ENCODE data around the gene ART3. TPM values are rescaled to one million over a fixed set of nuclear protein-coding genes. Genes with fewer than 3 reads are reported as not detected.

ART3 gene
- total RNA-seq, 1 experiment from 2014 or later: not detected

DNA sequence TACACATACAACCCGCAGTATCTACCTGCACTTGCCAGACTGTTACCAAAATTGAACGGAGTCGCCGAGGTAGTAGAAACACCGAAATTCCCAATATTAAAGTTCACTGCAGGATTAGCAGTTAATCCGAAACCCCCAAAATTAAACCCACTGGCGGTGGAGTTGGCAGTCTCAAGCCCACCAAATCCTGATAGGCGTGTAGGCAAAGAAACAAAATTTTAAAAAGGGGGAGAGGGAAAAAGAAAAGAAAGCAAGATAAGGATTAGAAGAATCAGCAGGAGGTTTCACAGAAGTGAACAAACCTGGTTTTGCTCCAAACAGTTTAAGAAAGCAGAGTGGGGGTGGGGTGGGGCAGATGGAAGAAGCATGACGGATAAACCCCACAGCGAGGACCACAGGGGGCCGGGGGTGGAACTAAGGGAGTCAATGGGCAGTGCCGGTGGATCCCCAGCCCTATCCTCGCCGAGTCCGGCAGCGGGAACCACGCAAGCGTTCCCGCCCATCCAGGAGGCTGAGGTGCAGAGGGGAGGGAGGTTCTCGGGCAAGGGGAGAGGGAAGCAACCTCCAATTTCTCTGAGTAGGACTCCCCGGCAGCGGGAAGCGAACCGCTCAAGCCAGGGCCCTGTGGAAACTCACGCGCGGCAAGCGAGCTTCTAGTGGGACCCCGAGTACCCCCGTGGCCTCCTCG is 73.1 kb downstream of the ART3 start:
- H3K36me3 ChIP-seq (ENCODE audit: control insufficient read depth, insufficient read depth, low read length): peaks cover 12% of the 10 kb centered on the region
- ChIA-PET POLR2A (no interaction called here), CTCF (no interaction called here)
- peaks cover 3% of the 10 kb centered on the region; the same call in 1 of the 2 replicates for H3K4me1 ChIP-seq (ENCODE audit: control insufficient read depth, insufficient read depth, low read length)
- DNase-seq (ENCODE audit: low read depth, low spot score) (peak; percentile 1), ATAC-seq (peak; percentile 95)
- no peaks in the 10 kb centered on the region for H3K27me3 ChIP-seq (ENCODE audit: control insufficient read depth, insufficient read depth, low read length)
- TF ChIP-seq, protein P1, sequence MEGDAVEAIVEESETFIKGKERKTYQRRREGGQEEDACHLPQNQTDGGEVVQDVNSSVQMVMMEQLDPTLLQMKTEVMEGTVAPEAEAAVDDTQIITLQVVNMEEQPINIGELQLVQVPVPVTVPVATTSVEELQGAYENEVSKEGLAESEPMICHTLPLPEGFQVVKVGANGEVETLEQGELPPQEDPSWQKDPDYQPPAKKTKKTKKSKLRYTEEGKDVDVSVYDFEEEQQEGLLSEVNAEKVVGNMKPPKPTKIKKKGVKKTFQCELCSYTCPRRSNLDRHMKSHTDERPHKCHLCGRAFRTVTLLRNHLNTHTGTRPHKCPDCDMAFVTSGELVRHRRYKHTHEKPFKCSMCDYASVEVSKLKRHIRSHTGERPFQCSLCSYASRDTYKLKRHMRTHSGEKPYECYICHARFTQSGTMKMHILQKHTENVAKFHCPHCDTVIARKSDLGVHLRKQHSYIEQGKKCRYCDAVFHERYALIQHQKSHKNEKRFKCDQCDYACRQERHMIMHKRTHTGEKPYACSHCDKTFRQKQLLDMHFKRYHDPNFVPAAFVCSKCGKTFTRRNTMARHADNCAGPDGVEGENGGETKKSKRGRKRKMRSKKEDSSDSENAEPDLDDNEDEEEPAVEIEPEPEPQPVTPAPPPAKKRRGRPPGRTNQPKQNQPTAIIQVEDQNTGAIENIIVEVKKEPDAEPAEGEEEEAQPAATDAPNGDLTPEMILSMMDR (IDR thresholded peaks at IDR 0.05): no peak
- no peak for TF ChIP-seq TCF7L2 (IDR thresholded peaks at IDR 0.05; ENCODE audit: low read depth, low read length)
- TF ChIP-seq, protein P2, sequence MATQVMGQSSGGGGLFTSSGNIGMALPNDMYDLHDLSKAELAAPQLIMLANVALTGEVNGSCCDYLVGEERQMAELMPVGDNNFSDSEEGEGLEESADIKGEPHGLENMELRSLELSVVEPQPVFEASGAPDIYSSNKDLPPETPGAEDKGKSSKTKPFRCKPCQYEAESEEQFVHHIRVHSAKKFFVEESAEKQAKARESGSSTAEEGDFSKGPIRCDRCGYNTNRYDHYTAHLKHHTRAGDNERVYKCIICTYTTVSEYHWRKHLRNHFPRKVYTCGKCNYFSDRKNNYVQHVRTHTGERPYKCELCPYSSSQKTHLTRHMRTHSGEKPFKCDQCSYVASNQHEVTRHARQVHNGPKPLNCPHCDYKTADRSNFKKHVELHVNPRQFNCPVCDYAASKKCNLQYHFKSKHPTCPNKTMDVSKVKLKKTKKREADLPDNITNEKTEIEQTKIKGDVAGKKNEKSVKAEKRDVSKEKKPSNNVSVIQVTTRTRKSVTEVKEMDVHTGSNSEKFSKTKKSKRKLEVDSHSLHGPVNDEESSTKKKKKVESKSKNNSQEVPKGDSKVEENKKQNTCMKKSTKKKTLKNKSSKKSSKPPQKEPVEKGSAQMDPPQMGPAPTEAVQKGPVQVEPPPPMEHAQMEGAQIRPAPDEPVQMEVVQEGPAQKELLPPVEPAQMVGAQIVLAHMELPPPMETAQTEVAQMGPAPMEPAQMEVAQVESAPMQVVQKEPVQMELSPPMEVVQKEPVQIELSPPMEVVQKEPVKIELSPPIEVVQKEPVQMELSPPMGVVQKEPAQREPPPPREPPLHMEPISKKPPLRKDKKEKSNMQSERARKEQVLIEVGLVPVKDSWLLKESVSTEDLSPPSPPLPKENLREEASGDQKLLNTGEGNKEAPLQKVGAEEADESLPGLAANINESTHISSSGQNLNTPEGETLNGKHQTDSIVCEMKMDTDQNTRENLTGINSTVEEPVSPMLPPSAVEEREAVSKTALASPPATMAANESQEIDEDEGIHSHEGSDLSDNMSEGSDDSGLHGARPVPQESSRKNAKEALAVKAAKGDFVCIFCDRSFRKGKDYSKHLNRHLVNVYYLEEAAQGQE (IDR thresholded peaks at IDR 0.05; ENCODE audit: insufficient read depth in 1 of 2, low read depth in 2 of 2, low read length in 1 of 2): no peak
- TF ChIP-seq POLR2AphosphoS5 (IDR thresholded peaks at IDR 0.05; ENCODE audit: low read depth, low read length): no peak
- no peak for TF ChIP-seq SIN3A (IDR thresholded peaks at IDR 0.05; ENCODE audit: borderline replicate concordance, insufficient read depth, low read depth, low read length)
- H3K9me3 ChIP-seq (ENCODE audit: control insufficient read depth, insufficient read depth, low read depth, low read length): no peaks in the 10 kb centered on the region
- no TSS peak for BruUV-seq (replicated peaks)
- H3K27ac ChIP-seq (ENCODE audit: low read length): peak overlapping the region; percentile 97
- intact Hi-C loops (cut with micrococcal nuclease; ENCODE audit: unreplicated experiment): no loop called here
- peak overlapping the region; percentile 79 to 86 for H3K4me3 ChIP-seq (ENCODE audit: low read depth in 2 of 2, low read length in 2 of 2)
- in situ Hi-C loops (cut with HindIII; ENCODE audit: low pct_unique_long_range_greater_than_20kb, low sequenced_read_pairs): no loop called here

- Histone ChIP-seq H3K4me3 (ENCODE audit: low read depth in 2 of 2, low read length in 2 of 2) (peak within 1 kb of the TSS; percentile 79 to 86), H3K27me3 (ENCODE audit: control insufficient read depth, insufficient read depth, low read length) (no peaks in the 10 kb centered on the region), H3K36me3 (ENCODE audit: control insufficient read depth, insufficient read depth, low read length) (peaks cover 8% of the 10 kb centered on the region), H3K27ac (ENCODE audit: low read length) (peak within 1 kb of the TSS; percentile 97), H3K4me1 (ENCODE audit: control insufficient read depth, insufficient read depth, low read length) (peaks cover 3% of the 10 kb centered on the region; the same call in 1 of the 2 replicates), H3K9me3 (ENCODE audit: control insufficient read depth, insufficient read depth, low read depth, low read length) (no peaks in the 10 kb centered on the region)
- in situ Hi-C loops (cut with HindIII; ENCODE audit: low pct_unique_long_range_greater_than_20kb, low sequenced_read_pairs): no loop called here
- intact Hi-C loops (cut with micrococcal nuclease; ENCODE audit: unreplicated experiment): no loop called here
- POLR2A ChIA-PET: no interaction called here
- ATAC-seq (peak; percentile 97), DNase-seq (ENCODE audit: low read depth, low spot score) (peak; percentile 82)
- BruUV-seq (replicated peaks): no TSS peak
- CTCF ChIA-PET: no interaction called here
- TF ChIP-seq TCF7L2 (IDR thresholded peaks at IDR 0.05; ENCODE audit: low read depth, low read length) (no peak), SIN3A (IDR thresholded peaks at IDR 0.05; ENCODE audit: borderline replicate concordance, insufficient read depth, low read depth, low read length) (no peak), POLR2AphosphoS5 (IDR thresholded peaks at IDR 0.05; ENCODE audit: low read depth, low read length) (peak; percentile 79)
- TF ChIP-seq, protein P2 (IDR thresholded peaks at IDR 0.05; ENCODE audit: insufficient read depth in 1 of 2, low read depth in 2 of 2, low read length in 1 of 2): 0 out of 4 replicates have a peak, but pooled peaks of 1 of the 2 experiments have one; percentile 31
- TF ChIP-seq, protein P1 (IDR thresholded peaks at IDR 0.05): no peak
Observed at GRCh38 chr4:76148142-76148865, 73.8 kb downstream of the ART3 start, which contains the start of gene NUP54. Gene NUP54, minus strand, starts transcription at chr4:76148397. Its CDS starts 23 bp downstream, at chr4:76148374.

All from Panc1 (cell line).